ENCODE results near the gene SIM1. TPM values are rescaled to one million over a fixed set of nuclear protein-coding genes. Genes with fewer than 3 reads are reported as not detected.

Gene SIM1
- total RNA-seq, 2 experiments from 2014 or later, result not detected

- H3K4me3 Mint-ChIP-seq, result no peak overlapping the region
- peaks cover 28% of the 10 kb centered on the region for H3K4me1 Mint-ChIP-seq
- peaks cover 12% of the 10 kb centered on the region for H3K36me3 Mint-ChIP-seq (ENCODE audit: low read depth)
- intact Hi-C loops (cut with DNase I, micrococcal nuclease), result loop anchor here in 1 of 2 experiments (10.0 kb wide), 1 partner anchor 1633 kb away; the partner anchor contains the start of gene POU3F2
- POLR2A ChIA-PET, result no interaction called here
- H3K9me3 Mint-ChIP-seq (ENCODE audit: low read depth), result peaks cover 7% of the 10 kb centered on the region
- ATAC-seq (no peak), DNase-seq (no peak)
- H3K27me3 Mint-ChIP-seq, result peaks cover 77% of the 10 kb centered on the region
- CTCF ChIA-PET, result no interaction called here
- no peak overlapping the region for H3K27ac Mint-ChIP-seq
Observed at GRCh38 chr6:100468016-100468622, 3.4 kb upstream of the SIM1 start.

- Mint-ChIP-seq H3K9me3 (ENCODE audit: low read depth) (peaks cover 7% of the 10 kb centered on the region), H3K4me3 (no peak overlapping the region), H3K27ac (no peak overlapping the region), H3K36me3 (ENCODE audit: low read depth) (peaks cover 13% of the 10 kb centered on the region), H3K27me3 (peaks cover 79% of the 10 kb centered on the region), H3K4me1 (peaks cover 22% of the 10 kb centered on the region)
- no peak for DNase-seq
- ChIA-PET POLR2A (no interaction called here), CTCF (no interaction called here)
- intact Hi-C loops (cut with DNase I, micrococcal nuclease), result loop anchor here (2.0 to 10.0 kb wide), 2 partner anchors 861 to 1633 kb away; partner anchors contain the start of genes POU3F2 (in 1 of the 2) and PRDM13 (in 1 of the 2)
- ATAC-seq, result no peak
Observed at GRCh38 chr6:100467129-100468015, 2.7 kb upstream of the SIM1 start.

- DNase-seq (no peak), ATAC-seq (no peak)
- no peak overlapping the region for H3K4me3 Mint-ChIP-seq
- POLR2A ChIA-PET, result no interaction called here
- H3K4me1 Mint-ChIP-seq, result peaks cover 24% of the 10 kb centered on the region
- H3K9me3 Mint-ChIP-seq (ENCODE audit: low read depth), result peaks cover 7% of the 10 kb centered on the region
- no peak overlapping the region for H3K27ac Mint-ChIP-seq
- intact Hi-C loops (cut with DNase I, micrococcal nuclease), result loop anchor here (1.0 to 10.0 kb wide), 3 partner anchors 10 to 1632 kb away; partner anchors contain the start of genes POU3F2 (in 1 of the 2) and PRDM13 (in 1 of the 2)
- H3K36me3 Mint-ChIP-seq (ENCODE audit: low read depth), result peaks cover 13% of the 10 kb centered on the region
- CTCF ChIA-PET, result interaction anchor here (1.3 kb wide), 1 partner anchor 23 kb away, joined by 3 read pairs; no protein-coding TSS in a partner anchor
- peaks cover 80% of the 10 kb centered on the region for H3K27me3 Mint-ChIP-seq
Observed at GRCh38 chr6:100466410-100467128, 1.8 kb upstream of the SIM1 start.

DNA sequence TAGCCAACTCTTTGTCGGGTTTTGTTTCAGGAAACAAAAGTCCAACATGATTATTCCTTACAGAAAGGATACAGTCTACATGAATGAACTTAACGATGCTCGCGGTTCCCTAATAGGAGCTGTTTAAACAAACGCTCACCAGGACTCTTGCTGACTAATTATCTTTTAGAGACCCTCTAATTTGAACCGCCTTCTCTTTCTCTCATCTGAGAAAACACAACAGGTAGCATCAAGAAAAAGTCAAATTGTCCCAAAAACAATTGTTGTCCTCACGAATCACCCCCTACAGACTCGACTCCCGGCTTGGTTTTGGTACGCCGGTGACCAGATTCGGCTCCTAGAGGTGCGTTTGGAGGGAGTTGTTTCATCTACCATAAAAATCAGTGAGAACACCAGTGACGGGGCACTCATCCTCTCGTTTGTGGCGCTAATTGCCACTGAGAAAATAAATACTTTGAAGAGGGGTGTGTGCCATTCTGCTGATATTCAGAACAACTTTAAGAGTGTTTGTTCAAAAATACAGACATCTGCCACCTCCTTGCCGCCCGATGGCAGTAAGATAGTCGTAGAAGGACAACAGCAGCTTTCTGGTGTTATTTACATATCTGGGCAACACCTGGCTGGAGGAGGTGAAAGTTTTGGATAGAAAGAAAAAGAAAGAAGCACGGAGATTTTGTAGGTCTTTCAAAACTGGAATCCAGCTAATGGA lies 1.1 kb upstream of the SIM1 start:
- ATAC-seq, result no peak
- Mint-ChIP-seq H3K27me3 (peaks cover 76% of the 10 kb centered on the region), H3K27ac (peak overlapping the region; percentile 10), H3K9me3 (ENCODE audit: low read depth) (peaks cover 7% of the 10 kb centered on the region), H3K36me3 (ENCODE audit: low read depth) (peaks cover 14% of the 10 kb centered on the region), H3K4me1 (peaks cover 27% of the 10 kb centered on the region), H3K4me3 (no peak overlapping the region)
- CTCF ChIA-PET, result interaction anchor here (1.0 to 1.3 kb wide), 2 partner anchors 22 to 30 kb away, joined by 3 read pairs; no protein-coding TSS in a partner anchor
- DNase-seq, result no peak
- intact Hi-C loops (cut with DNase I, micrococcal nuclease), result loop anchor here (1.0 to 10.0 kb wide), 4 partner anchors 10 to 1631 kb away; partner anchors contain the start of genes POU3F2 (in 1 of the 2) and PRDM13 (in 1 of the 2)
- POLR2A ChIA-PET, result no interaction called here

GRCh38 chr6:100464162-100464851 lies 414 bp downstream of the SIM1 start:
- POLR2A ChIA-PET, result no interaction called here
- Mint-ChIP-seq H3K9me3 (ENCODE audit: low read depth) (peaks cover 7% of the 10 kb centered on the region), H3K4me3 (peak overlapping the region; percentile 33), H3K36me3 (ENCODE audit: low read depth) (peaks cover 17% of the 10 kb centered on the region), H3K4me1 (peaks cover 27% of the 10 kb centered on the region), H3K27me3 (peaks cover 76% of the 10 kb centered on the region), H3K27ac (no peak overlapping the region)
- ATAC-seq (no peak), DNase-seq (no peak)
- CTCF ChIA-PET, result interaction anchor here (0.6 to 1.0 kb wide), 2 partner anchors 13 to 29 kb away, joined by 3 read pairs; no protein-coding TSS in a partner anchor
- intact Hi-C loops (cut with DNase I, micrococcal nuclease), result loop anchor here (5.0 to 10.0 kb wide), 4 partner anchors 237 to 1630 kb away; partner anchors contain the start of genes POU3F2 (in 1 of the 2) and PRDM13 (in 1 of the 2)

DNA sequence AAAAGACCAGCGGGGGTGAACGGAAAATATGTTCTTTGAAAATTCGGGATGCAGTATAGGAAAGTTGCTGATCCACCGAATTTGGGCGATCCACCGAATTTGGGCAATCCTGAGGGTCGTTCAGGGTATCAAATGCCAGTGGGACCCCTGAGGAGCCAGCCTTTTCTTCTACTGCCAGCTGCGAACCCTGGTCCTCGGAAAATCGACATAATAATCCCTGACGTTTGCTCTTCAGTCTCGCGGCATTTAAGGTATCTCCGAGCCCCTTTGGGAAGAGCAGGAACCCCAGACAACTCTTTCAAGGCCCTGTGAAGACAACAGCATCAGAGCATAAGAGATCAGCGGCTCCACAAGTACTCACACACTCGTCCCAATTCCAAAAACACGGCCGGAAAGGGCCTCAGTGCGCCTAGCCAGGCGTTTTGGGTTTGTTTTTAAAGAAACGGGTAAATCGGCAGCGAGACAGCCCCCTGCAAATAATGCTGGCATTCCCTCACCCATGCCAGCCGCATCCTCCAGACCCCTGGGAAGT lies 1.0 kb downstream of the SIM1 start:
- Mint-ChIP-seq H3K27ac (no peak overlapping the region), H3K4me3 (peak overlapping the region; percentile 33), H3K9me3 (ENCODE audit: low read depth) (peaks cover 8% of the 10 kb centered on the region), H3K36me3 (ENCODE audit: low read depth) (peaks cover 19% of the 10 kb centered on the region), H3K27me3 (peaks cover 79% of the 10 kb centered on the region), H3K4me1 (peaks cover 27% of the 10 kb centered on the region)
- ChIA-PET POLR2A (no interaction called here), CTCF (interaction anchor here (0.6 kb wide), 1 partner anchor 963 kb away, joined by 3 read pairs; no protein-coding TSS in a partner anchor)
- intact Hi-C loops (cut with DNase I, micrococcal nuclease), result loop anchor here (2.0 to 10.0 kb wide), 5 partner anchors 15 to 1629 kb away; partner anchors contain the start of genes POU3F2 (in 1 of the 2) and PRDM13 (in 1 of the 2)
- DNase-seq, result no peak
- ATAC-seq, result no peak

GRCh38 chr6:100462706-100463629 lies 1.8 kb downstream of the SIM1 start:
- H3K4me1 Mint-ChIP-seq, result peaks cover 26% of the 10 kb centered on the region
- no peak overlapping the region for H3K27ac Mint-ChIP-seq
- H3K27me3 Mint-ChIP-seq, result peaks cover 79% of the 10 kb centered on the region
- CTCF ChIA-PET, result interaction anchor here (0.6 to 1.1 kb wide), 3 partner anchors 10 to 964 kb away, joined by 3 read pairs; no protein-coding TSS in a partner anchor
- peaks cover 7% of the 10 kb centered on the region for H3K9me3 Mint-ChIP-seq (ENCODE audit: low read depth)
- ATAC-seq, result no peak
- no peak overlapping the region for H3K4me3 Mint-ChIP-seq
- no peak for DNase-seq
- peaks cover 18% of the 10 kb centered on the region for H3K36me3 Mint-ChIP-seq (ENCODE audit: low read depth)
- POLR2A ChIA-PET, result no interaction called here
- intact Hi-C loops (cut with DNase I, micrococcal nuclease), result loop anchor here (2.0 to 10.0 kb wide), 5 partner anchors 14 to 1628 kb away; partner anchors contain the start of genes POU3F2 (in 1 of the 2) and PRDM13 (in 1 of the 2)

DNA sequence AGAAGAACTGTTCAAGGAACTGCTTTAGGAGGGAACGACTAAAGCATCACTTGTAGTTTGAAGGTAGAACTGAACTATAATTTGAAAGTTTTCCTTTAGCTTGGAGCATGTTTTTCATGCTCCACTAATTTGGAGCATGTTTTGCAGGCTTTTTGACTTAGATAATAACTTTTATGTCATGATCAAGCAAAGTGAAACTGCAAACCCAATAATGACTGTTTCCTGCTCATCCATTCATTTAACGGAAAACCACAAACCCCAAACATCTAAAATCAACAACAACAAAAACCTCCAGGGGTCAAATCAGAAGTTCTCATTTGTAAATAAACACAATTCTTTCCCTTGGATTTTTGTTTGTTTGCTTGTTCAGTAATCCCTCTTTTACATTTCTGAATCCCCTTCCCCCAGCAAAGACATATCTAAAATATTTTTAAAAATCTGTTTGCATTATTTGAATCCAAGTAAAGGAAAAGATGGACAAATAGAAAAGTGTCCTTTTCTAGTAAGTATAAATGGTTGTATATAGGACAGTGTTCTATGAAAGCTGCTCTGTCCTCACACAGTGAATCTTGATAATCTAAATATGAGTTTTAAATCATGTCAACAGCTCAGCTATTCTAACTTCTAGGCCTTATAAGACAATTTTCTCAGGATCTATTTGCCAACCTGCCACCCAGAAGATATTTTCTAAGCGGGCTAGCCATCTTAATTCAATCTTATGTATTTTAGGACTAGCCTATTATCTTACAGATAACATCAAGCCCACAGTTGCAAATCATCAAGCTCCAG lies 2.6 kb downstream of the SIM1 start:
- intact Hi-C loops (cut with DNase I, micrococcal nuclease), result loop anchor here (2.0 to 10.0 kb wide), 5 partner anchors 13 to 1627 kb away; partner anchors contain the start of genes POU3F2 (in 1 of the 2) and PRDM13 (in 1 of the 2)
- Mint-ChIP-seq H3K27ac (no peak overlapping the region), H3K9me3 (ENCODE audit: low read depth) (peaks cover 6% of the 10 kb centered on the region), H3K4me3 (no peak overlapping the region), H3K36me3 (ENCODE audit: low read depth) (peaks cover 16% of the 10 kb centered on the region), H3K4me1 (peaks cover 23% of the 10 kb centered on the region), H3K27me3 (peaks cover 78% of the 10 kb centered on the region)
- DNase-seq, result no peak
- CTCF ChIA-PET, result interaction anchor here (0.8 to 1.1 kb wide), 3 partner anchors 11 to 594 kb away, joined by 3 to 6 read pairs (median 3); no protein-coding TSS in a partner anchor
- POLR2A ChIA-PET, result no interaction called here
- ATAC-seq, result no peak

Measured in activated CD4-positive, alpha-beta T cell treated with anti-CD3 and anti-CD28 coated beads for 36 hours (primary cell).